MM.1S (cell line): ENCODE data around the gene AMZ1.

Experiments
- DNase-seq: peaks from one replicate; pipeline ENCODE4 v3.0.0-alpha.2; 2015
- H2AFZ ChIP-seq: fragments of 300-600 bp; sonication (generic); 2 replicates; pipeline ENCODE4 v1.6.0; 2016; ENCODE audit warnings: antibody characterized with exemption, low read length
- H3F3A ChIP-seq: fragments of 300-600 bp; sonication (generic); 2 replicates; pipeline ENCODE4 v1.6.1; 2016; ENCODE audit warnings: mild to moderate bottlenecking, antibody characterized with exemption, low read length, moderate library complexity, mixed read lengths; ENCODE audit not compliant: insufficient read depth
- H3K27ac ChIP-seq: fragments of 300-600 bp; sonication (generic); 2 replicates; pipeline ENCODE4 v1.5.1; 2016; ENCODE audit warnings: mild to moderate bottlenecking, low read length
- H3K27me3 ChIP-seq: fragments of 300-600 bp; sonication (generic); replicated peaks from 2 replicates; pipeline ENCODE4 v1.6.0; 2016; ENCODE audit warnings: low read length; ENCODE audit not compliant: insufficient read depth
- H3K36me3 ChIP-seq: fragments of 300-600 bp; sonication (generic); replicated peaks from 2 replicates; pipeline ENCODE4 v1.6.1; 2016; ENCODE audit warnings: mild to moderate bottlenecking, low read length, mixed read lengths; ENCODE audit not compliant: insufficient read depth
- H3K4me1 ChIP-seq: fragments of 300-600 bp; sonication (generic); 2 replicates; pipeline ENCODE4 v1.6.1; 2016; ENCODE audit warnings: low read length, mixed read lengths
- H3K4me2 ChIP-seq: fragments of 300-600 bp; sonication (generic); 2 replicates; pipeline ENCODE4 v1.6.0; 2016; ENCODE audit warnings: low read depth, low read length
- H3K4me3 ChIP-seq: fragments of 300-600 bp; sonication (generic); 2 replicates; pipeline ENCODE4 v1.5.1; 2016; ENCODE audit warnings: low read length, mixed read lengths
- H3K79me2 ChIP-seq: fragments of 300-600 bp; sonication (generic); 2 replicates; pipeline ENCODE4 v1.6.1; 2016; ENCODE audit warnings: mixed run types, low read length, mixed read lengths
- H3K9ac ChIP-seq: fragments of 300-600 bp; sonication (generic); 2 replicates; pipeline ENCODE4 v1.6.1; 2016; ENCODE audit warnings: low read length, mixed read lengths
- H3K9me2 ChIP-seq: fragments of 300-600 bp; sonication (generic); replicated peaks from 2 replicates; pipeline ENCODE4 v1.6.1; 2016; ENCODE audit warnings: mild to moderate bottlenecking, low read length, mixed read lengths; ENCODE audit not compliant: insufficient read depth
- H3K9me3 ChIP-seq: fragments of 300-600 bp; sonication (generic); replicated peaks from 2 replicates; pipeline ENCODE4 v1.6.1; 2016; ENCODE audit warnings: mild to moderate bottlenecking, low read length, mixed read lengths; ENCODE audit not compliant: insufficient read depth
- H4K20me1 ChIP-seq: fragments of 300-600 bp; sonication (generic); 2 replicates; pipeline ENCODE4 v1.6.1; 2016; ENCODE audit warnings: mild to moderate bottlenecking, low read length, moderate library complexity, mixed read lengths; ENCODE audit not compliant: insufficient read depth
- EZH2 ChIP-seq: fragments of 300-600 bp; sonication (generic); optimal IDR thresholded peaks from 2 replicates; pipeline ENCODE3; 2017; ENCODE audit warnings: low read depth, mild to moderate bottlenecking, antibody characterized with exemption, low read length, mixed read lengths
- EZH2phosphoT487 ChIP-seq: fragments of 300-600 bp; sonication (generic); IDR thresholded peaks from 2 replicates; pipeline ENCODE4 v1.6.1; 2018; ENCODE audit warnings: antibody characterized with exemption, low read length
- TF ChIP-seq, protein P1 (sequence below): fragments of 300-600 bp; sonication (generic); IDR thresholded peaks from 2 replicates; pipeline ENCODE4 v1.5.1; 2016; ENCODE audit warnings: antibody characterized with exemption, low read length, mixed read lengths

The AMZ1 gene

DNA sequence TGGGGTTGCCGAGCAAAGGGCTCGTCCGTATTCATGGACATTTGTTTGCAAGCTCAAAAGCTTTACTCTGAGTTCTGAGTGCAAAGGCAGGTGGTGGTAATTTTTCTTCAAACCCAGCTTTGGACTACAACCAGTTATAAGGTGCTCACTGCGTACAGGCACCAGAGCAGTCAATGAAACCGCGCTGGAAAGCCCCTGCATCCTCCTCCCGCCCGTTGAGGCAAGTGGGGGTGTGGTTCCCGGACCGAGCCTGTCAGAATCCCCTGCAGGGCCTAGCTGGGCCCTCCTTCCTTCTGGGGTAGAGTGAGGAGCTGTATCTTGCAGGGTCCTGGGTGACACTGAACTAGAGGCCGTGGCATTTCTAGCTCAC, 22.3 kb downstream of the AMZ1 start:
- no peaks in the 10 kb centered on the region for H3K9me3 ChIP-seq
- no peaks in the 10 kb centered on the region for H3K9me2 ChIP-seq
- no peaks in the 10 kb centered on the region for H4K20me1 ChIP-seq
- peaks cover 32% of the 10 kb centered on the region for H3K4me1 ChIP-seq
- H3F3A ChIP-seq = peaks cover 25% of the 10 kb centered on the region
- peak overlapping the region; percentile 76 for H2AFZ ChIP-seq
- no peaks in the 10 kb centered on the region for H3K27me3 ChIP-seq
- H3K36me3 ChIP-seq = no peaks in the 10 kb centered on the region
- DNase-seq = peak; percentile 87
- H3K4me2 ChIP-seq = peak overlapping the region; percentile 95
- peak overlapping the region; percentile 64 for H3K4me3 ChIP-seq
- peak overlapping the region; percentile 86 for H3K9ac ChIP-seq
- H3K27ac ChIP-seq = peak overlapping the region; percentile 93
- TF ChIP-seq, protein P1, sequence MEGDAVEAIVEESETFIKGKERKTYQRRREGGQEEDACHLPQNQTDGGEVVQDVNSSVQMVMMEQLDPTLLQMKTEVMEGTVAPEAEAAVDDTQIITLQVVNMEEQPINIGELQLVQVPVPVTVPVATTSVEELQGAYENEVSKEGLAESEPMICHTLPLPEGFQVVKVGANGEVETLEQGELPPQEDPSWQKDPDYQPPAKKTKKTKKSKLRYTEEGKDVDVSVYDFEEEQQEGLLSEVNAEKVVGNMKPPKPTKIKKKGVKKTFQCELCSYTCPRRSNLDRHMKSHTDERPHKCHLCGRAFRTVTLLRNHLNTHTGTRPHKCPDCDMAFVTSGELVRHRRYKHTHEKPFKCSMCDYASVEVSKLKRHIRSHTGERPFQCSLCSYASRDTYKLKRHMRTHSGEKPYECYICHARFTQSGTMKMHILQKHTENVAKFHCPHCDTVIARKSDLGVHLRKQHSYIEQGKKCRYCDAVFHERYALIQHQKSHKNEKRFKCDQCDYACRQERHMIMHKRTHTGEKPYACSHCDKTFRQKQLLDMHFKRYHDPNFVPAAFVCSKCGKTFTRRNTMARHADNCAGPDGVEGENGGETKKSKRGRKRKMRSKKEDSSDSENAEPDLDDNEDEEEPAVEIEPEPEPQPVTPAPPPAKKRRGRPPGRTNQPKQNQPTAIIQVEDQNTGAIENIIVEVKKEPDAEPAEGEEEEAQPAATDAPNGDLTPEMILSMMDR = no peak
- TF ChIP-seq EZH2phosphoT487 (no peak), EZH2 (no peak)
- H3K79me2 ChIP-seq = no peaks in the 10 kb centered on the region

DNA sequence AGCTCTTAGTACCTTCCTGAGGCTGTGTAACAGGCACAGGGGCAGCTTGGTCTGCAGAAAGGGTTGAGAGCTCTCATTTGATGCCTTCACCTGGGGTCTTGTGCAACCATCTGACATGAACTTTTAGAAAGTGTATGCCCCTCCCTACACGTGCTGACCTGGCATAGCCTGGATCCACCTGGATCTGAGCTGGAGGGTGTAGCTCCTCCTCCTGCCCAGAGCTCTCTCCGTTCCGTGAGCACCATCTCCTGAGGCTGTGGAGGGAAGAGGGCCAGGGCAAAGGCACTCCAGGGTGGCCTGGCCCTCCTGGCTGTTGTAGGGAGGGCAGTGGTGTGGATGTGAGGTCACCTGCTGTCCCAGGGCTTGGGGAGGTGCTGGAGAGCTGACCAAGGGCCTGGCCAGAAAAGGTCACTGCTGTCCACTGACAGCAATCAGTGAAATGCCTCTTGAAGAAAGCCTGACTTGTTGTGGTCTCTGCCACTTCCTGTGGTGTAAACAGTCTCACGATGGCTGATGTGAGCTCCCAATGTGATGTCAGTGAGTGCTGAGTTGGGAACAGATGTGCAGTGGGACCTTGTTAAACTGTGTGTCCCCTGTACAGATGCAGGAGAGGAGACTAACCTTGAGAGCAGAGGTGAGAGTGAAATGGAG, 23.0 kb downstream of the AMZ1 start:
- Histone ChIP-seq H3K27me3 (no peaks in the 10 kb centered on the region), H3K79me2 (no peaks in the 10 kb centered on the region), H3K36me3 (no peaks in the 10 kb centered on the region), H3K9ac (peak overlapping the region; percentile 86), H3K9me3 (no peaks in the 10 kb centered on the region), H2AFZ (no peak overlapping the region), H3K4me2 (peak overlapping the region; percentile 95), H3K4me3 (peak overlapping the region; percentile 64), H3K4me1 (peaks cover 36% of the 10 kb centered on the region), H3F3A (peaks cover 31% of the 10 kb centered on the region), H3K27ac (peak overlapping the region; percentile 93), H3K9me2 (no peaks in the 10 kb centered on the region), H4K20me1 (no peaks in the 10 kb centered on the region)
- peak; percentile 89 for DNase-seq
- TF ChIP-seq EZH2phosphoT487 = no peak
- TF ChIP-seq EZH2 = no peak
- TF ChIP-seq, protein P1 = no peak

DNA sequence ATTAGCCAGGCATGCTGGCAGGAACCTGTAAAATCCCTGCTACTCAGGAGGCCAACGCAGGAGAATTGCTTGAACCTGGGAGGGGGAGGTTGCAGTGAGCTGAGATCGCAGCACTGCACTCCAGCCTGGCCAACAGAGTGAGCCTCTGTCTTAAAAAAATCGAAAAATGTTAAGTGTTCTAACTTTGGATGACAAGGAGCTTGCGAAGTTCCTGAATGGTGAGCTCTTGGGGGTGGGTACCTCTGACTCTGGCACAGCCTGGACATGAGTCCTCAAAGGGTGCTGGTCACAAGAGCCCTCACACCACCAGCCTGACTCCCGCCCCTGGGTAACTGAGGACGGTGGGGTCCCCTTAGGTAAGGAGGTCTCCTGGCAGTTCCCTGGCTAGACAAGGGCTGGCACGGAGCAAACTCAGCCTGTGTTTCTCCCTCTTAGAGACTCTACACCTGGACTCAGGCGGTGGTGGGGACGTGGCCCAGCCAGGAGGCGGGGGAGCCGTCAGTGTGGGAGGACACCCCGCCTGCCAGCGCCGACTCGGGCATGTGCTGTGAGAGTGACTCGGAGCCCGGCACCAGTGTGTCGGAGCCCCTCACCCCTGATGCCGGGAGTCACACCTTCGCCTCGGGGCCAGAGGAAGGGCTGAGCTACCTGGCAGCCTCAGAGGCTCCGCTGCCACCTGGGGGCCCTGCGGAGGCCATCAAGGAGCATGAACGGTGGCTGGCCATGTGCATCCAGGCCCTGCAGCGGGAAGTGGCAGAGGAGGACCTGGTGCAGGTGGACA, 24.1 kb downstream of the AMZ1 start:
- DNase-seq = no peak
- Histone ChIP-seq H3K4me3 (no peak overlapping the region), H3K4me1 (peaks cover 43% of the 10 kb centered on the region), H3K36me3 (no peaks in the 10 kb centered on the region), H3K79me2 (no peaks in the 10 kb centered on the region), H3K9me2 (no peaks in the 10 kb centered on the region), H3K27ac (peak overlapping the region; percentile 93; the same call in 1 of the 2 replicates), H3F3A (peaks cover 31% of the 10 kb centered on the region), H3K9ac (no peak overlapping the region), H3K9me3 (no peaks in the 10 kb centered on the region), H2AFZ (no peak overlapping the region), H3K4me2 (no peak overlapping the region), H4K20me1 (no peaks in the 10 kb centered on the region), H3K27me3 (no peaks in the 10 kb centered on the region)
- TF ChIP-seq EZH2 (no peak), EZH2phosphoT487 (no peak)
- TF ChIP-seq, protein P1 = no peak
